ENCODE results near the gene FAH.

DNA sequence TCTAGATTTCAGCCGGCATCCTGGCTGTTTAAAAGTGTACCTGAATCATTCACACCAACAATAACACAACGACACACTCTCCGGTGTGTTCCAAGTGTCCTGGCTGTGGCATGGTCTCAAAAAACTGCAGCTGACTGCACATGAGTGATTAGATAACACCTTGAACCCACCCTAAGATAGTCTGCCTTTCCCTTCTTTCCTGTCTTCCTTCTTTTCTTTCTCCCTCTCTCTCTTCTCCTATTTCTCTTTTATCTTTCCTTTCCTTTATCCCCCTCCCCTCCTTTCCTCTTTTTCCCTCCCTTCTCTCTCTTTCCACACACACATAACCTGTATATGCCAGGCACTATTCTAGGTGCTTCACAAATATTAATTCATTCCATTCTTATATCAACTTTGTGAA, 1.2 kb upstream of the FAH start:
- TF ChIP-seq, protein P1, sequence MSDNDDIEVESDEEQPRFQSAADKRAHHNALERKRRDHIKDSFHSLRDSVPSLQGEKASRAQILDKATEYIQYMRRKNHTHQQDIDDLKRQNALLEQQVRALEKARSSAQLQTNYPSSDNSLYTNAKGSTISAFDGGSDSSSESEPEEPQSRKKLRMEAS (IDR thresholded peaks at IDR 0.05; ENCODE audit: insufficient read depth, insufficient read length): no peak
- TF ChIP-seq, protein P2, sequence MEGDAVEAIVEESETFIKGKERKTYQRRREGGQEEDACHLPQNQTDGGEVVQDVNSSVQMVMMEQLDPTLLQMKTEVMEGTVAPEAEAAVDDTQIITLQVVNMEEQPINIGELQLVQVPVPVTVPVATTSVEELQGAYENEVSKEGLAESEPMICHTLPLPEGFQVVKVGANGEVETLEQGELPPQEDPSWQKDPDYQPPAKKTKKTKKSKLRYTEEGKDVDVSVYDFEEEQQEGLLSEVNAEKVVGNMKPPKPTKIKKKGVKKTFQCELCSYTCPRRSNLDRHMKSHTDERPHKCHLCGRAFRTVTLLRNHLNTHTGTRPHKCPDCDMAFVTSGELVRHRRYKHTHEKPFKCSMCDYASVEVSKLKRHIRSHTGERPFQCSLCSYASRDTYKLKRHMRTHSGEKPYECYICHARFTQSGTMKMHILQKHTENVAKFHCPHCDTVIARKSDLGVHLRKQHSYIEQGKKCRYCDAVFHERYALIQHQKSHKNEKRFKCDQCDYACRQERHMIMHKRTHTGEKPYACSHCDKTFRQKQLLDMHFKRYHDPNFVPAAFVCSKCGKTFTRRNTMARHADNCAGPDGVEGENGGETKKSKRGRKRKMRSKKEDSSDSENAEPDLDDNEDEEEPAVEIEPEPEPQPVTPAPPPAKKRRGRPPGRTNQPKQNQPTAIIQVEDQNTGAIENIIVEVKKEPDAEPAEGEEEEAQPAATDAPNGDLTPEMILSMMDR (IDR thresholded peaks at IDR 0.05; ENCODE audit: extremely low read depth in 1 of 2, insufficient read depth in 1 of 2, low read depth in 1 of 2, low read length in 2 of 2): no peak
- TF ChIP-seq MYC (IDR thresholded peaks at IDR 0.05; ENCODE audit: low read depth, low read length) (no peak), POLR2AphosphoS5 (IDR thresholded peaks at IDR 0.05; ENCODE audit: insufficient read depth, low read depth, low read length) (no peak)

Measured in endothelial cell of umbilical vein (primary cell).